NCI-H82 treated with DMSO at 0.1 percent for 48 hours (cell line): Measurements from ENCODE around the gene IQGAP1.
"Not testable (repeated sequence)": the region's sequence is repeated elsewhere in the genome, so short reads cannot be mapped to it uniquely, and the experiment has no call there.

ENCODE experiments used
- DNase-seq: peaks from one replicate; lab custom pipeline; 2025; ENCODE audit not compliant: unreplicated experiment; lab: John Stamatoyannopoulos, UW

IQGAP1 gene

GRCh38 chr15:90387534-90388461 is at the start of gene IQGAP1:
Gene IQGAP1, plus strand, starts transcription at chr15:90388242. Its CDS starts 100 bp downstream, at chr15:90388342.
- DNase-seq: peak; percentile 73

GRCh38 chr15:90338532-90338931 is 49.5 kb upstream of the IQGAP1 start:
- no peak for DNase-seq

GRCh38 chr15:90340345-90340744 is 47.7 kb upstream of the IQGAP1 start:
- no peak for DNase-seq

GRCh38 chr15:90343302-90343790 is 44.7 kb upstream of the IQGAP1 start:
- DNase-seq: no peak

- DNase-seq: no peak
Measured at GRCh38 chr15:90344662-90345061, 43.4 kb upstream of the IQGAP1 start.

- no peak for DNase-seq
Measured at GRCh38 chr15:90345857-90346256, 42.2 kb upstream of the IQGAP1 start.

- not testable (repeated sequence) for DNase-seq
Measured at GRCh38 chr15:90347431-90348065, 40.5 kb upstream of the IQGAP1 start.

GRCh38 chr15:90348456-90348855 is 39.6 kb upstream of the IQGAP1 start:
- DNase-seq: no peak

GRCh38 chr15:90349072-90349471 is 39.0 kb upstream of the IQGAP1 start:
- DNase-seq: no peak

GRCh38 chr15:90349821-90350220 is 38.2 kb upstream of the IQGAP1 start:
- DNase-seq: no peak

GRCh38 chr15:90351479-90352106 is 36.4 kb upstream of the IQGAP1 start:
- no peak for DNase-seq

GRCh38 chr15:90352107-90352893 is 35.7 kb upstream of the IQGAP1 start, which contains the start of gene ZNF774:
Gene ZNF774, plus strand, starts transcription at chr15:90352284. Its CDS starts 2,377 bp downstream, at chr15:90354661.
- peak; percentile 89 for DNase-seq

GRCh38 chr15:90354986-90355385 is 33.1 kb upstream of the IQGAP1 start:
- no peak for DNase-seq

- DNase-seq: no peak
Measured at GRCh38 chr15:90358124-90359033, 29.7 kb upstream of the IQGAP1 start.

GRCh38 chr15:90360746-90361145 is 27.3 kb upstream of the IQGAP1 start:
- no peak for DNase-seq

GRCh38 chr15:90362936-90363212 is 25.2 kb upstream of the IQGAP1 start:
- no peak for DNase-seq

GRCh38 chr15:90364251-90364650 is 23.8 kb upstream of the IQGAP1 start:
- DNase-seq: no peak

- no peak for DNase-seq
Measured at GRCh38 chr15:90365414-90366055, 22.5 kb upstream of the IQGAP1 start.

- peak; percentile 86 for DNase-seq
Measured at GRCh38 chr15:90367576-90367975, 20.5 kb upstream of the IQGAP1 start.
